GM18517 (cell line): Measurements from ENCODE around the gene ELANE.

ENCODE experiments used
- ATAC-seq: cut with Tn5 transposase; IDR thresholded peaks from one replicate; pipeline ENCODE4 v1.9.1; 2021; ENCODE audit warnings: mild to moderate bottlenecking, moderate library complexity; ENCODE audit not compliant: unreplicated experiment

ELANE gene

GRCh38 chr19:858868-859843 lies 7.1 kb downstream of the ELANE start, which contains the start of gene CFD:
Gene CFD, plus strand, starts transcription at chr19:859664. Its CDS starts 26 bp downstream, at chr19:859690.
- no peak for ATAC-seq

GRCh38 chr19:861141-861755 lies 9.1 kb downstream of the ELANE start:
- no peak for ATAC-seq

- ATAC-seq = no peak
These were observed 9.9 kb downstream of the ELANE start for GRCh38 chr19:861756-862580.

- no peak for ATAC-seq
These were observed 10.6 kb downstream of the ELANE start for GRCh38 chr19:862581-863314.

GRCh38 chr19:863315-863620 lies 11.2 kb downstream of the ELANE start:
- no peak for ATAC-seq

- ATAC-seq = no peak
These were observed 14.7 kb downstream of the ELANE start for GRCh38 chr19:866769-867300.

GRCh38 chr19:867301-867793 lies 15.2 kb downstream of the ELANE start:
- ATAC-seq = no peak

- no peak for ATAC-seq
These were observed 15.9 kb downstream of the ELANE start for GRCh38 chr19:867855-868457.

GRCh38 chr19:868458-869244 lies 16.5 kb downstream of the ELANE start:
- no peak for ATAC-seq

- ATAC-seq = no peak
These were observed 17.4 kb downstream of the ELANE start for GRCh38 chr19:869245-870177.

- ATAC-seq = no peak
These were observed 18.2 kb downstream of the ELANE start for GRCh38 chr19:870314-870713.

- ATAC-seq = no peak
These were observed 18.9 kb downstream of the ELANE start for GRCh38 chr19:870963-871401.

GRCh38 chr19:871446-872265 lies 19.6 kb downstream of the ELANE start:
- ATAC-seq = no peak

GRCh38 chr19:872266-872951 lies 20.3 kb downstream of the ELANE start:
- ATAC-seq = no peak

GRCh38 chr19:873084-873483 lies 21.0 kb downstream of the ELANE start:
- ATAC-seq = no peak

GRCh38 chr19:873561-874041 lies 21.5 kb downstream of the ELANE start:
- ATAC-seq = no peak
